Loucy (cell line): ENCODE data around the gene HNRNPH3.

Source experiments
- H2AFZ ChIP-seq: fragments of 200-600 bp; sonication (generic); 2 replicates; pipeline ENCODE4 v1.6.0; 2016; ENCODE audit warnings: antibody characterized with exemption, mild to moderate bottlenecking, low read length, moderate library complexity
- H3F3A ChIP-seq: fragments of 200-600 bp; 2 replicates; pipeline ENCODE4 v1.6.0; 2016; ENCODE audit warnings: antibody characterized with exemption, low read depth, mild to moderate bottlenecking
- H3K27me3 ChIP-seq: fragments of 200-600 bp; sonication (generic); 2 replicates; pipeline ENCODE4 v1.6.1; 2014; ENCODE audit warnings: low read length, mild to moderate bottlenecking; ENCODE audit not compliant: insufficient read depth, poor library complexity, severe bottlenecking
- H3K36me3 ChIP-seq: fragments of 200-600 bp; sonication (generic); 2 replicates; pipeline ENCODE4 v1.6.1; 2016; ENCODE audit warnings: low read length; ENCODE audit not compliant: insufficient read depth
- H3K4me1 ChIP-seq: fragments of 200-600 bp; sonication (generic); 2 replicates; pipeline ENCODE4 v1.5.1; 2014; ENCODE audit warnings: low read length, mild to moderate bottlenecking; ENCODE audit not compliant: insufficient read depth, poor library complexity, severe bottlenecking
- H3K4me2 ChIP-seq: fragments of 200-600 bp; sonication (generic); 2 replicates; pipeline ENCODE4 v1.6.0; 2014; ENCODE audit warnings: antibody characterized with exemption, low read length, low read depth, mild to moderate bottlenecking; ENCODE audit not compliant: poor library complexity, severe bottlenecking
- H3K4me3 ChIP-seq: fragments of 200-600 bp; sonication (generic); 2 replicates; pipeline ENCODE4 v1.5.1; 2014; ENCODE audit warnings: low read length, mild to moderate bottlenecking, mixed read lengths; ENCODE audit not compliant: poor library complexity, severe bottlenecking
- H3K79me2 ChIP-seq: fragments of 200-600 bp; sonication (generic); 2 replicates; pipeline ENCODE4 v1.6.1; 2014; ENCODE audit warnings: low read length; ENCODE audit not compliant: insufficient read depth
- H3K9ac ChIP-seq: fragments of 200-600 bp; sonication (generic); 2 replicates; pipeline ENCODE4 v1.6.0; 2014; ENCODE audit warnings: mild to moderate bottlenecking, low read depth, low read length, moderate library complexity; ENCODE audit not compliant: poor library complexity, severe bottlenecking
- H3K9me2 ChIP-seq: fragments of 200-600 bp; sonication (generic); replicated peaks from 2 replicates; pipeline ENCODE4 v1.6.1; 2016; ENCODE audit warnings: low read depth, low read length, mixed read lengths
- H3K9me3 ChIP-seq: fragments of 200-600 bp; sonication (generic); 2 replicates; pipeline ENCODE4 v1.6.1; 2014; ENCODE audit warnings: mild to moderate bottlenecking, antibody characterized with exemption, low read length, low read depth; ENCODE audit not compliant: insufficient read depth
- H4K20me1 ChIP-seq: fragments of 200-600 bp; sonication (generic); 2 replicates; pipeline ENCODE4 v1.6.0; 2014; ENCODE audit warnings: antibody characterized with exemption, low read length, mild to moderate bottlenecking; ENCODE audit not compliant: insufficient read depth, poor library complexity, severe bottlenecking
- CTCF ChIP-seq: fragments of 200-600 bp; sonication (generic); conservative IDR thresholded peaks from 2 replicates; pipeline ENCODE4 v1.5.1; 2014; ENCODE audit warnings: mild to moderate bottlenecking, antibody characterized with exemption, low read length
- EZH2phosphoT487 ChIP-seq: fragments of 200-600 bp; IDR thresholded peaks from 2 replicates; pipeline ENCODE4 v1.6.1; 2018; ENCODE audit warnings: antibody characterized with exemption, mild to moderate bottlenecking, moderate library complexity, borderline replicate concordance

HNRNPH3 gene

GRCh38 chr10:68332259-68333057 is 594 bp downstream of the HNRNPH3 start, which contains the start of gene PBLD:
Gene PBLD (minus strand): TSS chr10:68332928. CDS start chr10:68306844, 26,084 bp downstream.
- TF ChIP-seq EZH2phosphoT487 (no peak), CTCF (peak; percentile 60)
- Histone ChIP-seq H3K4me1 (peaks cover 30% of the 10 kb centered on the region), H3K4me2 (peak within 1 kb of the TSS; percentile 91), H3K9me3 (no peaks in the 10 kb centered on the region), H3K36me3 (peaks cover 9% of the 10 kb centered on the region; the same call in 1 of the 2 replicates), H3K79me2 (peaks cover 73% of the 10 kb centered on the region), H3F3A (no peaks in the 10 kb centered on the region), H3K27me3 (peaks cover 12% of the 10 kb centered on the region), H3K9ac (peak within 1 kb of the TSS; percentile 98), H4K20me1 (peaks cover 52% of the 10 kb centered on the region), H2AFZ (peak within 1 kb of the TSS; percentile 53; the same call in 1 of the 2 replicates), H3K9me2 (no peaks in the 10 kb centered on the region), H3K4me3 (peak within 1 kb of the TSS; percentile 90)

- H3K4me2 ChIP-seq = peak overlapping the region; percentile 91
- no peaks in the 10 kb centered on the region for H3K9me2 ChIP-seq
- H3K9me3 ChIP-seq = no peaks in the 10 kb centered on the region
- H3K9ac ChIP-seq = peak overlapping the region; percentile 98
- no peaks in the 10 kb centered on the region for H3F3A ChIP-seq
- H3K27me3 ChIP-seq = peaks cover 12% of the 10 kb centered on the region
- TF ChIP-seq CTCF = no peak
- TF ChIP-seq EZH2phosphoT487 = no peak
- H3K36me3 ChIP-seq = peaks cover 15% of the 10 kb centered on the region
- peaks cover 78% of the 10 kb centered on the region for H3K79me2 ChIP-seq
- peaks cover 36% of the 10 kb centered on the region for H3K4me1 ChIP-seq
- no peak overlapping the region for H2AFZ ChIP-seq
- H4K20me1 ChIP-seq = peaks cover 57% of the 10 kb centered on the region
- peak overlapping the region; percentile 90 for H3K4me3 ChIP-seq
Observed at GRCh38 chr10:68333058-68333395, 1.2 kb downstream of the HNRNPH3 start.

- H3K79me2 ChIP-seq = peaks cover 85% of the 10 kb centered on the region
- H3K4me2 ChIP-seq = peak overlapping the region; percentile 91
- H4K20me1 ChIP-seq = peaks cover 64% of the 10 kb centered on the region
- no peaks in the 10 kb centered on the region for H3K9me3 ChIP-seq
- H3K9ac ChIP-seq = peak overlapping the region; percentile 98
- H3K9me2 ChIP-seq = no peaks in the 10 kb centered on the region
- H3F3A ChIP-seq = no peaks in the 10 kb centered on the region
- peaks cover 12% of the 10 kb centered on the region for H3K27me3 ChIP-seq
- TF ChIP-seq EZH2phosphoT487 = no peak
- TF ChIP-seq CTCF = no peak
- H3K4me3 ChIP-seq = peak overlapping the region; percentile 90
- peaks cover 21% of the 10 kb centered on the region for H3K36me3 ChIP-seq
- H3K4me1 ChIP-seq = peaks cover 42% of the 10 kb centered on the region
- no peak overlapping the region for H2AFZ ChIP-seq
Observed at GRCh38 chr10:68333440-68334431, 1.9 kb downstream of the HNRNPH3 start.
